HUDEP-2 (cell line): ENCODE results near the gene MSGN1.
"Not testable (repeated sequence)": the region's sequence is repeated elsewhere in the genome, so short reads cannot be mapped to it uniquely, and the experiment has no call there.

ENCODE experiments used
- DNase-seq, 76 experiments: peaks; one replicate each; lab custom pipeline; 2025; ENCODE audit not compliant: unreplicated experiment in 76 of 76; lab: John Stamatoyannopoulos, UW

Gene MSGN1

GRCh38 chr2:17804358-17804757 is 11.9 kb upstream of the MSGN1 start:
- no peak for DNase-seq

DNA sequence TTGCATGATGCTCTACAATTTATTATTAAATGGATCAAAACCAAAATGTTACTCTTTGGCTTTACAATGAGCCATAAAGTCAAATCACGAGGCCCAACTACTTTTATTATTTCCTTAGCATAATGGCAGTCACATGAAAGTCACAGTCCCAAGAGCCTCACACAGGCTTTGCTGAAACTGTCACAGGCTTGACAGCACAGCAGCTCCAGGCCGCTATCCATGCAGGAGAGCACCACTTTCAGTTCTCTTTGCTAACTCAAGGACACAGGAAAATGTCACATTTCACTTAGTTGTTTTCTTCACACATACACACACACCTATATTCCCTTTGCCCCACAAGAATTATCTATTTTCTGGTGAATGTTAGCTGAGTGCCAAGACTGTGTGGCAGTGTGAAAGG is 11.1 kb upstream of the MSGN1 start:
- no peak for DNase-seq

GRCh38 chr2:17805717-17806363 is 10.4 kb upstream of the MSGN1 start:
- peak in 3 of 76 experiments; percentile 2 to 12 (median 5) for DNase-seq

GRCh38 chr2:17813010-17813741 is 3.1 kb upstream of the MSGN1 start:
- no peak for DNase-seq

GRCh38 chr2:17813742-17814473 is 2.4 kb upstream of the MSGN1 start:
- no peak for DNase-seq

DNA sequence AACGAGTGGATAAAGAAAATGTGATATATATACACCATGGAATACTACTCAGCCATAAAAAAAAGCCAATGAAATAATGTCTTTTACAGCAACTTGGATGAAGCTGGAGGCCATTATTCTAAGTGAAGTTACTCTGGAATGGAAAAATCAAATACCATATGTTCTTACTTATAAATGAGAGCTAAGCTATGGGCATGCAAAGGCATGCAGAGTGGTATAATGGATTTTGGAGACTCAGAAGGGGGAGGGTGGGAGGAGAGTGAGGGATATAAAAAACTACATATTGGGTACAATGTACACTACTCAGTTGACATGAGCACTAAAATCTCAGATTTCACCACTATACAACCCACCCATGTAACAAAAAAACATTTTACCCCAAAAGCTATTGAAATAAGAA is 1.7 kb upstream of the MSGN1 start:
- DNase-seq, result no peak

- no peak for DNase-seq
Observed at GRCh38 chr2:17815468-17816184, 634 bp upstream of the MSGN1 start.

- no peak for DNase-seq
Observed at GRCh38 chr2:17818235-17818815, 2.1 kb downstream of the MSGN1 start.

GRCh38 chr2:17821080-17821479 is 4.8 kb downstream of the MSGN1 start:
- DNase-seq, result no peak

- DNase-seq, result no peak
Observed at GRCh38 chr2:17821535-17822444, 5.5 kb downstream of the MSGN1 start.

GRCh38 chr2:17822445-17823117 is 6.3 kb downstream of the MSGN1 start:
- no peak for DNase-seq

- DNase-seq, result not testable (repeated sequence)
Observed at GRCh38 chr2:17823646-17824045, 7.4 kb downstream of the MSGN1 start.

GRCh38 chr2:17827316-17827715 is 11.1 kb downstream of the MSGN1 start:
- no peak for DNase-seq

DNA sequence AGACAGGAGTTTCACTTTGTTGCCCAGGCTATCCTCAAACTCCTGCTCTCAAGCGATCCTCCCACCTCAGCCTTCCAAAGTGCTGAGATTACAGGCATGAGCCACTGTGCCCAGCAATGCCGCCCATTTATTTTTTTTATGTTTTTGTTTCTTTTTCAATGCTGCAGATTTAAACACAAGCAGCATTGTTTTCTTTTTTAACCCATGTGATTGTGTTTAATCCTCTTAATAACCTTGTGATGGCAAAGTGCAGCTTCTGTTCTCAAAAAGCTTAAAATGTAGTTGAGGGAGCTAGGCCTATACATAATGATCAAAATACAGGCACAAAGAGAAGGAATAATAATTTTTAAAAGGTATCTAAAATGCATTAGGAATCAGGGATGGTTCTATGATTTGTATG is 11.5 kb downstream of the MSGN1 start:
- no peak for DNase-seq

- peak in 54 of 76 experiments; percentile 6 to 61 (median 28) for DNase-seq
Observed at GRCh38 chr2:17830053-17831034, 14.1 kb downstream of the MSGN1 start.

GRCh38 chr2:17835516-17835915 is 19.3 kb downstream of the MSGN1 start:
- DNase-seq, result no peak

DNA sequence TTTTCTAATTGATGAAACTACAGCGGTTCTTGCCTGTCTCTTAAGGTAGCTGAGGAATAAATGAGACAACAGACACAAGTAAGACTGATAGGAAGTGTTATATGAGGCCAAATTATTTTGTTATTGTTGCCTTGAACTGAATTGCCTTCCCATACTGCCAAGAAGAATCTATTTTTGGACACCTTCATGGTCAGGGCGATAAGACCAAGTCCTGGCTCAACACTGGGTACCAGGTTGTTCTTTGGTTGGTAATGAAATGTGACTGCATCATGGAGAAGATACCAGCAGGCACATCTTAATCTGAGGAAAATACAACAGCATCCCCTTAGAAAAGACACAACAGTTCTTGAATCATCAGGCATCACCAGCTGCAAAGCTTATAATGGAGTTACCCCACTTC is 23.7 kb downstream of the MSGN1 start:
- DNase-seq, result no peak

GRCh38 chr2:17843457-17843856 is 27.2 kb downstream of the MSGN1 start:
- DNase-seq, result no peak
